ENCODE data around the gene SLC5A10. TPM values are rescaled to one million over a fixed set of nuclear protein-coding genes. Genes with fewer than 3 reads are reported as not detected.

The SLC5A10 gene
- total RNA-seq, 1 donor from 2014 or later = 0.14 TPM

GRCh38 chr17:18905226-18905625, 46.7 kb upstream of the SLC5A10 start:
- Histone ChIP-seq H3K27me3 (ENCODE audit: insufficient read depth, low read length) (no peaks in the 10 kb centered on the region), H3K4me2 (ENCODE audit: low read length) (no peak overlapping the region), H3K4me1 (ENCODE audit: insufficient read depth, low read length) (no peaks in the 10 kb centered on the region), H3K79me2 (ENCODE audit: insufficient read depth, low read length) (no peaks in the 10 kb centered on the region), H3K9me3 (ENCODE audit: insufficient read depth, low read depth, low read length) (no peaks in the 10 kb centered on the region), H3K4me3 (ENCODE audit: insufficient read depth, low read depth, low read length) (no peak overlapping the region), H3K9ac (ENCODE audit: low read length) (no peak overlapping the region), H3K36me3 (ENCODE audit: insufficient read depth, low read length) (peaks cover 9% of the 10 kb centered on the region), H2AFZ (ENCODE audit: low read depth, low read length) (no peak overlapping the region), H3K27ac (ENCODE audit: low read depth, low read length) (no peak overlapping the region), H4K20me1 (ENCODE audit: insufficient read depth, low read length) (peaks cover 4% of the 10 kb centered on the region)
- H3K27ac Mint-ChIP-seq (ENCODE audit: unreplicated experiment) = no peak overlapping the region
- peaks cover 26% of the 10 kb centered on the region for H3K36me3 Mint-ChIP-seq (ENCODE audit: low read depth, unreplicated experiment)
- DNase-seq (ENCODE audit: low read depth) (no peak), FAIRE-seq (no peak)
- no peak overlapping the region for H3K4me3 Mint-ChIP-seq (ENCODE audit: unreplicated experiment)
- TF ChIP-seq EZH2 (IDR thresholded peaks at IDR 0.05; ENCODE audit: insufficient read depth, low read length) = no peak
- no peak for TF ChIP-seq CTCF (IDR thresholded peaks at IDR 0.05; ENCODE audit: insufficient read depth, low read depth, low read length)
- H3K27me3 Mint-ChIP-seq (ENCODE audit: low read depth, unreplicated experiment) = no peaks in the 10 kb centered on the region
- no peaks in the 10 kb centered on the region for H3K9me3 Mint-ChIP-seq (ENCODE audit: unreplicated experiment)
- H3K4me1 Mint-ChIP-seq (ENCODE audit: low read depth, unreplicated experiment) = peaks cover 11% of the 10 kb centered on the region

- no peak overlapping the region for H3K9ac ChIP-seq (ENCODE audit: low read length)
- H3K4me3 ChIP-seq (ENCODE audit: insufficient read depth, low read depth, low read length) = no peak overlapping the region
- H4K20me1 ChIP-seq (ENCODE audit: insufficient read depth, low read length) = no peaks in the 10 kb centered on the region
- peaks cover 9% of the 10 kb centered on the region for H3K36me3 ChIP-seq (ENCODE audit: insufficient read depth, low read length)
- Mint-ChIP-seq H3K36me3 (ENCODE audit: low read depth, unreplicated experiment) (peaks cover 27% of the 10 kb centered on the region), H3K4me1 (ENCODE audit: low read depth, unreplicated experiment) (no peaks in the 10 kb centered on the region), H3K27me3 (ENCODE audit: low read depth, unreplicated experiment) (no peaks in the 10 kb centered on the region), H3K9me3 (ENCODE audit: unreplicated experiment) (peaks cover under 1% of the 10 kb centered on the region), H3K4me3 (ENCODE audit: unreplicated experiment) (no peak overlapping the region), H3K27ac (ENCODE audit: unreplicated experiment) (no peak overlapping the region)
- H3K9me3 ChIP-seq (ENCODE audit: insufficient read depth, low read depth, low read length) = no peaks in the 10 kb centered on the region
- H2AFZ ChIP-seq (ENCODE audit: low read depth, low read length) = no peak overlapping the region
- TF ChIP-seq CTCF (IDR thresholded peaks at IDR 0.05; ENCODE audit: insufficient read depth, low read depth, low read length) = no peak
- no peaks in the 10 kb centered on the region for H3K27me3 ChIP-seq (ENCODE audit: insufficient read depth, low read length)
- FAIRE-seq (no peak), DNase-seq (ENCODE audit: low read depth) (no peak)
- H3K4me2 ChIP-seq (ENCODE audit: low read length) = no peak overlapping the region
- H3K4me1 ChIP-seq (ENCODE audit: insufficient read depth, low read length) = no peaks in the 10 kb centered on the region
- no peaks in the 10 kb centered on the region for H3K79me2 ChIP-seq (ENCODE audit: insufficient read depth, low read length)
- no peak overlapping the region for H3K27ac ChIP-seq (ENCODE audit: low read depth, low read length)
These were observed 41.6 kb upstream of the SLC5A10 start for GRCh38 chr17:18910326-18910725.

- Histone ChIP-seq H3K27me3 (ENCODE audit: insufficient read depth, low read length) (no peaks in the 10 kb centered on the region), H3K27ac (ENCODE audit: low read depth, low read length) (no peak overlapping the region), H3K4me1 (ENCODE audit: insufficient read depth, low read length) (no peaks in the 10 kb centered on the region), H3K79me2 (ENCODE audit: insufficient read depth, low read length) (no peaks in the 10 kb centered on the region), H4K20me1 (ENCODE audit: insufficient read depth, low read length) (no peaks in the 10 kb centered on the region), H3K36me3 (ENCODE audit: insufficient read depth, low read length) (peaks cover 9% of the 10 kb centered on the region), H3K4me3 (ENCODE audit: insufficient read depth, low read depth, low read length) (no peak overlapping the region), H3K9me3 (ENCODE audit: insufficient read depth, low read depth, low read length) (no peaks in the 10 kb centered on the region), H2AFZ (ENCODE audit: low read depth, low read length) (no peak overlapping the region), H3K4me2 (ENCODE audit: low read length) (no peak overlapping the region), H3K9ac (ENCODE audit: low read length) (no peak overlapping the region)
- Mint-ChIP-seq H3K27ac (ENCODE audit: unreplicated experiment) (no peak overlapping the region), H3K4me3 (ENCODE audit: unreplicated experiment) (no peak overlapping the region), H3K27me3 (ENCODE audit: low read depth, unreplicated experiment) (no peaks in the 10 kb centered on the region), H3K36me3 (ENCODE audit: low read depth, unreplicated experiment) (peaks cover 27% of the 10 kb centered on the region), H3K4me1 (ENCODE audit: low read depth, unreplicated experiment) (no peaks in the 10 kb centered on the region), H3K9me3 (ENCODE audit: unreplicated experiment) (peaks cover 1% of the 10 kb centered on the region)
- no peak for TF ChIP-seq CTCF (IDR thresholded peaks at IDR 0.05; ENCODE audit: insufficient read depth, low read depth, low read length)
- no peak for TF ChIP-seq EZH2 (IDR thresholded peaks at IDR 0.05; ENCODE audit: insufficient read depth, low read length)
- FAIRE-seq (no peak), DNase-seq (ENCODE audit: low read depth) (no peak)
These were observed 41.1 kb upstream of the SLC5A10 start for GRCh38 chr17:18910881-18911280.
